HG03139 (cell line): ENCODE results near the gene TAL1.
A peak's percentile ranks its signal among the peaks of the same experiment; 100 is the strongest.
"Not testable (repeated sequence)": the region's sequence is repeated elsewhere in the genome, so short reads cannot be mapped to it uniquely, and the experiment has no call there.

ENCODE experiments used
- ATAC-seq: cut with Tn5 transposase; IDR thresholded peaks from one replicate; pipeline ENCODE4 v1.9.1; 2021; ENCODE audit not compliant: unreplicated experiment

TAL1 gene

GRCh38 chr1:47213230-47213963 lies 18.6 kb downstream of the TAL1 start:
- ATAC-seq: no peak

DNA sequence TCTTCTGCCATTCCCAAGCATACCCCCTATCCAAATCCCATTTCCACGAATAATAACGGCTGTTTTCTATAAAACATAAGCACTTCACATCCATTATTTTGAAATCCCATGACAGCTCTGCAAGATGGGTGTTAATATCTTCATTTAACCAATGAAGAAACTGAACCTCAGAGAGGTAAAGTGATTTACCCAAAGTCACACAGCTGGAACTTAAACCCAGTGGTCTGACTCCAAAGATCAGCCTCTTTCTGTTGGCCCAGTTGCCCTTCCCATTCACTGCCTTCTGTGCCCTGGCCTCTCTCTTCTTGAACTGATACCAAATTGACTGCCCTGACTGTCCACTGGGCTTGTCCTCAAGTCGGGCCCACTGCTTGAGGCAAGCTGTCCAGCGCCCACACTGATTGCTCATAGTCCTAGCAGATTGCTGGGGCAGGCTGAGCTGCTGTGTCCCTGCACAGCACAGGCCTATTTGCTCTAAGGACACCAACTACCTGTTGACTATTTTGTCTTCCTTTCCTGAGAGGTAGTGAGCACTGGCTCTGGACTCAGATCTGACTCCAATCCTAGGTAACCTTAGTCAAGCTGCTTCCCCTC lies 19.3 kb downstream of the TAL1 start:
- ATAC-seq: no peak

GRCh38 chr1:47211796-47212269 lies 20.2 kb downstream of the TAL1 start:
- ATAC-seq: no peak

DNA sequence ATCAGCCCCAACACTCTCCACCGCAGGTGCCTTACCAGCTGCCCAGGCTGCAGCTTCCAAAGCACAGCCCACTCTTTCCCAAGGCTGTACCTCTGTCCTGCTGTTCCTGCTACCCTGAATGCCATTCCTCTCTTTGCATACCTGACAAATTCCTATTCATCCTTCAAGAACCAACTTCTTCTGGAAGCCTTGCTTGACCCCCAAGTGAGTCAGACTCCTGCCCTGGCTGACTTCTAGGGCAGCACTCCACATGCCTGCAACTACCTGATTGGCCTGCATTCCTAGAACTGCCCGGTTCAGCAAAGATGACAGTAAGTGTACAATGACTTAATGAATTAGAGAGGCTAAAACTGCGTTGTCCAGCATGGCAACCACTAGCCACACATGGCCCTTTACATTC lies 21.4 kb downstream of the TAL1 start:
- no peak for ATAC-seq

DNA sequence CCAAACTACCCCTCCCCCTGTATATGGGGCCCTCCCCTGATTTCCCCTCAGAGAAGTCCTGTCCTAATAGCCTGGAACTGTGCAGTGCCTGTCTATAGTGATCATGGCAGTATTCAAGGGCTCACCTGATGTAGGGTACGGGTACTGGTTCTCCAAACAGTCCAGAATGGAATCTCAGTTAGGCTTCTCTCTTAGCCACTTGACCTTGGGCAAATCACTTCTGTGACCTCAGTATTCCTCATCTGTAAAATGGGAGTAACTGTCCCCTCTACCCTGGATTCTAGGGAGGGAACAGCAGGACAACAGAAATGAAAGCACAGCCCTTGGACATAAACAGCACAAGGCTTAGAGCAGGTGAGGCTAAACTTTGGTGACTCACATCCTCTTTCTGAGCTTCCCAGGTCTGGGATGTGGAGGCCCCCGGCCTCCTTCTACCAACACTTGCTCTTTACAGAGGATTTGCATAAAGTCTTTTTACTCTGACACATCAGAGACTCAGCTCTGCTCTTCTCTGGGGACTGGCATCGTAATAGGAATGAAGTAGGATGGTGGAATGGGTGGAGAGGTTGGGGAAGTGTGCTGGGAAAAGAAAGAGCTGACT lies 22.2 kb downstream of the TAL1 start:
- ATAC-seq: no peak

DNA sequence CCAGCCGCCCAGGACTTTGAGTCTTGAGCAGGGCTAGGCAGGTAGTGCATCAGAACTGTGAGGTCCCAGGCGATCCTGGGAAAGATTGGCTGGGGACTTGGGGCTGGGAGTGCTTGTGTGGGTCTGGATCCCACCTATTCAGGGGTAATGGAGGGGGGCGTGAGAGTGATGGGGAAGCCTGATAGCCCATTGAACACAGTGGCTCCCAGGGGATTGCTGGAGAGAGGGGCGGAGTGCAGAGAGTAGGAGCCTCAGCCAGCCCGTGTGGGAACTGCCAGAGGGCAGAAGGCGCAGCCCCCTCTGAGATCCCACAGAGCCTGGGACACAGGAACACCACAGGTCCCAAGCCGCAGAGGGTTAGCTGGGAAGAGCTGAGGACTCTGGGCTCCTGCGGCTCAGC lies 22.9 kb downstream of the TAL1 start:
- no peak for ATAC-seq

DNA sequence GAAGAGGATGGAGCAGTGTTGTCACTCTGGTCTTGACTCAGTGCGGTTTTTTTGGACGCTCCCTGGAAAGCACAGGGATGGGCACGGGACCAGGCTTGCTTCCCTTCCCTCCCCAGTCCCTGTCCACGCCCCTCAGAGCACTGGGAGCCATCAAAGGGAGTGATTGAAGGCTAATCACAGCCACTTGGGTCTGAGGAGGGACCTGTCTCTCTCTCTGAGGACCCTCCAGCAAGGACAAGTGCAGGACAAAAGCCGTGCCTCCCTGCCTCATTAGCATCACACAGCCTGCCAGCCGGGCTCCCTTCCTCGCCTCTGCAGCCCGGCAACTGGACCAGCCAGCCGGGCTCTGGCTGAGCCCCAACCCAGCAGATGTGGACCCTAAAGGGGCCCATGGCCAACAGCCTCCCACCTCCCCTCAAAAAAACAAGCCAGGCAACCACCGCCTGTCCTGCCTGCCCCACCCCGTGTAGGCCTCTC lies 23.6 kb downstream of the TAL1 start:
- ATAC-seq: no peak

DNA sequence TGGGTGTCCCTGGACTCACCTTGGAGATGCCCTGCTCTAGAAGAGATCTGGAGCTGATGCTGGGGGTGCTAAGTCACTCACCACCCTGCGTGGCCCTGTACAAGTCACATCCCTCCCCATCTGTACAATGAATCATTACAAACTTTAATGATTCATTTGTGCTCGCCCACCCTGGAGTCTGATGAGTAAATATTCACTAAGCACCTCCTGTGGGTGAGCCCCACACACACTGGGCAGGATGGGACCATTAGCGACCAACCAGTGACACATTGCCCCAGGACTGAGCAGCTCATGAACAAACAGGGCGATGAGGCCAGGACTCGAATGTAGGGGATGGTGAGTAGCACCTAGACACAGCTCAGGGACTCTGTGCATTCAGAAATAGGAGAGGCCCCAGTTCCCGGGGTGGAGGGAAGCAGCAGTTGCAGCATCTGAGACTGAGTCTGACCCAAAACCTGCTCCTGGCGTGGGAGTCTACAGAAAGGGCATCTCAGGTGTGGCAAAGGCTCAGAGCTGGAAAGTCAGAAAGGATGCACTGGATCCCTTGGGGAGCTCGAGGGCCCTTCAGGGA lies 24.1 kb downstream of the TAL1 start:
- no peak for ATAC-seq

DNA sequence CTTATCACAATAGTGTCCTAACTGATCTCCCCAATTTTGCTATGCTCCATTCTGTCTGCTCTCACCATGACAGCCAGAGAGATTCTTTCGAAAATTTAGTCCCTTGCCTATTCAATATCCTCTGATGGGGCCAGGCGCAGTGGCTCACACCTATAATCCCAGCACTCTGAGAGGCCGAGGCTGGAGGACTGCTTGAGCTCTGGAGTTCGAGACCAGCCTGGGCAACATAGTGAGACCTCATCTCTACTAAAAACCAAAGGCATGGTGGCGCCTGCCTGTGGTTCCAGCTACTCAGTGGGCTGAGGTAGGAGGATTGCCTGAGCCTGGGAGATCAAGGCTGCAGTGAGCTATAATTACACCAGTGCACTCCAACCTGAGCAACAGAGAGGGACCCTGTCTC lies 26.1 kb downstream of the TAL1 start:
- no peak for ATAC-seq

DNA sequence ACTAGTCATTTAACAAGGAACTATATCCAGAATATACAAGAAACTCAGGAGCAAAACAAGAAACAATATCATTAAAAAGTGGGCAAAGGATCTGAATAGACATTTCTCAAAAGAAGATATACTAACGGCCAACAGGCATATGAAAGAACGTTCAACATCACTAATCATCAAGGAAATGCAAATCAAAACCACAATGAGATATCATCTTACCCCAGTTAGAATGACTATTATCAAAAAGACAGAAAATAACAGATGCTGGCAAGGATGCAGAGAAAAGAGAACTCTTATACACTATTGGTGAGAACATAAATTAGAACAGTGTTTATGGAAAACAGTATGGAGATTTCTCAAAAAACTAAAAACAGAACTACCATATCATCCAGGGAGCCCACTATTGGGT lies 28.5 kb downstream of the TAL1 start:
- not testable (repeated sequence) for ATAC-seq

GRCh38 chr1:47201179-47201578 lies 30.8 kb downstream of the TAL1 start:
- no peak for ATAC-seq

GRCh38 chr1:47198214-47198613 lies 33.8 kb downstream of the TAL1 start:
- ATAC-seq: no peak

DNA sequence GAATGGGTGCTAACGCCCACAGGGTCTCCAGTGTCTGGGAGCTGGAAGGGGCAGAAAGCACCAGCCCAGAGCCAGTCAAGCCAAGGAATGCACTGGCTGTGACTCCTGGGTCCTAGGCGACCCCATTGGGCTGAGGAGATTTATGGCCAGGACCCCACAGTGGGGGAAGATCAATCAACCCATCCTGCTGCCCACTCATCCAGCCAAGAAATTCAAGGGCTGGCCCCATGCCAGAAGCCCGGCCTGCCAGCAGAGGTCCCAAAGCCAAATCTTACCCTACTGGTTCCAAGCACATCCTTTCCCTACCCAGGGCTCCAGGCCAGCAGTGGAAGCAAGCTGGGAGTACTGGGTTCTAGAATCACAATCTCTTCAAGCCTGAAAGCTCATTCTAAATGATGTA lies 35.4 kb downstream of the TAL1 start:
- ATAC-seq: no peak

GRCh38 chr1:47195981-47196380 lies 36.0 kb downstream of the TAL1 start:
- not testable (repeated sequence) for ATAC-seq

DNA sequence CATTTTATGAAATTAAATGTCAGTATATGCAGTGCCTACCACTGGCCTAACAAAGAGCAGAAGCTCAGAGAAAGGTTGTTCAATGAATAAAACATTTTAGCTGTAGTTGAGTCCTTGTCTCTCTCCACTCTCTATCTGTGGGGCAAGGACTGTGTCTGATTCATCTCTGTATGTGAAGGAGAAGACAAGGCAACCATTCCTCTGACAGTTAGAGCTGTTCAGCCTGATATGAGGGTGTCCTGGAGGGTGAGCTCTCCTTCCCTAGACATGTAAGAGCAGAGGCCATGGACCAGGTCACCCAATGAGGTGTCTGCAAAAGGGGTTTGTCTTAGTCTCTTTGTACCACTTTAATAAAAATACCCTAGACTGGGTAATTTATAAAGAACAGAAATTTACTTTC lies 37.7 kb downstream of the TAL1 start:
- ATAC-seq: no peak

- ATAC-seq: not testable (repeated sequence)
Measured at GRCh38 chr1:47193496-47193895, 38.5 kb downstream of the TAL1 start.

- peak; percentile 71 for ATAC-seq
Measured at GRCh38 chr1:47192458-47193384, 39.3 kb downstream of the TAL1 start.

DNA sequence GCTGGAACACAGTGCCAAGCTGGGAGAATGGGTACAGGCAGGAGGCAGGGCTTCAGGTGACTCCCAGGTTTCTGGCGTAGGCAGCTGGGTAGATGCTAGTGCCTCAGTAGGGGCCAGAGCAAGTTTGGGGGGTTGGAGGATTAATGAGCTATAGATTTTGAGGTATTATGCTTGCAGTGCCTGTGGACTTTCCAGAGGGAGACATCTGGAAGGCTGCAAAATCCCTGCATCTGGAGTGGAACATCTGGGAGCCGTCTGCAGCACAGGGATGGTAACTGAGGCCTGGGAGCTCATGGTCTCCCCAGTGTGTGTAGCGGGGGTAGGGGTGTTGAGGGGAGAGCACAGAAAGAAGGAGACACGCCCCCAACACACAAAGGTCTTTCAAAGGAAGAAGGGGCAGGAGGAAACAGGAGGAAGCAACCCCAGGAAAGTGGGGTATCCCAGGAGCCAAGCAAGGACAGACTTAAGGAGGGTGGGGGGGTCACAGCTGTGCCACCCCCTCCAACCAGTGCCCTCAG lies 40.0 kb downstream of the TAL1 start:
- ATAC-seq: no peak

DNA sequence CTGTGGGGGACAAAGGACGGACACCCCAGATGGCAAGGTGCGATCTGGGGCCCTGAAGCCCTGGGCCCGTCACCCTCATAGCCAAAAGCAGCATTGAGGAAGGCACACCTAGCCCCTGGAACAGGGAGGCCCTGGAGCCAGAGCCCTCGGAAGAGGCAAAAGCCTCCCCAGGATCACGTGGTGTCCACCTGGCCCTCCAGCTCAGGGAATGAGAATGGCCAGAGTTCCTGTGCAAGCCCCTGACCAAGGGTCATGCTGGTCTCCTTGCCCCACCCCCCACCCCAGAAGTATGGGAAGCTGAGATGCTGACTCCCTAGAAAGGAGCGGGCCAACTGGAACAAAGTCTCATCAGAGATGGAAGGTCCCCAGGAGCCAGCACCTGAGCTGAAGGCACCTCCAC lies 41.2 kb downstream of the TAL1 start:
- no peak for ATAC-seq

DNA sequence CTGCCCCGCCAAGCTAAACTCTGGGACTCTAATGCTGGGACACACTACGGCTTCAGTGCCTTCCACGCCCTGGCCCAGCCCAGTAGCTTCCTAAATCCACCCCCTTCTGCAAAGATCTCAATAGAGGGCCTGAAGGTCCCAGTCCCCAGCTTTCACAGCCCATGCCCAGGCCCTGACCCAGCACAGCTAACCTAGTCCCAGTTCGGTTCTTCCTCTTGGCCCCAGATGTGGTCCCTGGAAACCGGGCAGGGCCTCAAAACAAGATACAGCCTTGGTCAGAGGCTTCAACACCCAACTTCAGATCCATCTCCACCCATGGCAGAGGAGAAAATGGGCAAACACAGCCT lies 41.5 kb downstream of the TAL1 start:
- ATAC-seq: no peak
